Smooth muscle cell of the brain vasculature (primary cell): ENCODE data around the gene ERC2.

Source experiments
- DNase-seq: peaks from one replicate; pipeline ENCODE4 v3.0.0-alpha.2; 2012; ENCODE audit warnings: low read depth, low spot score

ERC2 gene

DNA sequence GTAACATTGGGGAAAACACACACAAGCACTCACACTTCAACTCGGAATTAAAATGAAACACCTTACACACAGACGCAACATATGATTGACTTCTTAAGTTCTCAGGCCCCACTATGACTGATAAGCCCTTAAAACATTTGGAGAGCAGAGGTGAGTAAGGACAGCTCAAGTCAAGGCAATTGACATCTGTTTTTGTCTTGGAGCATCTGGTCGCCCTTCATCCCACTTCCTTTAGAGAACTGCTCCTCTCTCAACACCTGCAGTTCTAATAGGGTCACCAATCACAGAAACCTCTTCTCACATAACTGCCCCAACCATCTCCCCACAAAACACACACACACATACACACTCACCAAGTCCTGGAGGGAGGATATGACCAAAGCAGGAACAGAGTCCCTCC is 43.4 kb downstream of the ERC2 start:
- DNase-seq: no peak

GRCh38 chr3:56424336-56424735 is 43.9 kb downstream of the ERC2 start:
- no peak for DNase-seq

DNA sequence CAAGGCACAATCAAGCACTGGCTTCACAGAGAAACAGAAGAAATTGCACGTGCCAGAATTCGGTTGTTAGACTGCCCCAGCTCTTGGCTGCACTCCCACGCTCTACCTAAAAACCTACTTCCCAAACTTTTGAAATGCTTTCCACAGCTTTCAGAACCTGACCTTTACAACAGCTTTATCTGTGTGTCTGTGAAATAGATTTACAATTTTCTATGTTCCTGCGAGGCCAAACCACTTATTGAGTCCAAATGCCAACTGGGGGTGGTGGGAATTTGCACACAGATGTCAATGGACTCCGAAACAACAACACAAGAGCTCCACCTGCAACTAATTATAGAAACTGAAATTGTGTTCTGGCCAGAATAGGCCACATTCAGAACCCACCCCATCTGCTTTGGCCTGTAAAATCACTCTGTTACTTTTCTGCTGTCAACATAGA is 44.6 kb downstream of the ERC2 start:
- no peak for DNase-seq

GRCh38 chr3:56422316-56422715 is 46.0 kb downstream of the ERC2 start:
- DNase-seq: no peak

DNA sequence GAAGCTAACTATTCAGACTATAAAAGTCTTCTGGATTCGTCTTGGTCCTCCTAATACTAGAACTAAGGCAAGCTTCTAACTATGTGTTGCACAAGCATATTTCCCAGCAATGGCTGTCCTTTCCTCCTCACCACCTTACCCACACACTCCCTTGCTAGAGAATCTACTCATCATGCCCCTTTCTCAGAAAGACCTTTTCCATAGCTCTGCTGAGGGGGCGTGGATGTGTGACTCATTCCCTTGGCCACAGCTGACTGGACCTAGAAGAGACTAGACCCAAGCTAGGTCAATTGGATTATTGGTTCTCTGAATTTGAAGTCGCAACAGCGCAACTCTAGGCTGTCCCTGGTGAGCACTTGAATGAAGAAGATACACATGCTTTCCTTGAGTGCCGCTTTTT is 47.1 kb downstream of the ERC2 start:
- no peak for DNase-seq

DNA sequence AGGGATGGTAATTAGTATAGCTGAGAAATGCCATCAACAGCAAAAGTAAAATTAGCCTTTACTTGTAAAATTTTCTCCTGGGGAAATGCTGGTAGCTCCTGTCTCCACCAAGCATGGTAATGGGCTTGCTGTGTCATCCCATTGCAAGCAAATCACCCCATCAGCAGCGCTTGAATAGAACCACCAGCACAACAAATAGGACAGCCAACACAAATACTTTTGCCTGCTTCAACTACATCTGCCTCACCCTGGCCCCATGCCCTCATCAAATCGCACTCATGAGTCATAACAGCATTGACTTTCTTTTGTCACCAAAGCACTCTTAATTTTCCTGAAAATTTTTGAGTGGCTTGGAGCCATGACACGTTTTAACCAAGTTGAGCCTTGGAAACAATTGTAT is 52.6 kb downstream of the ERC2 start:
- DNase-seq: no peak

DNA sequence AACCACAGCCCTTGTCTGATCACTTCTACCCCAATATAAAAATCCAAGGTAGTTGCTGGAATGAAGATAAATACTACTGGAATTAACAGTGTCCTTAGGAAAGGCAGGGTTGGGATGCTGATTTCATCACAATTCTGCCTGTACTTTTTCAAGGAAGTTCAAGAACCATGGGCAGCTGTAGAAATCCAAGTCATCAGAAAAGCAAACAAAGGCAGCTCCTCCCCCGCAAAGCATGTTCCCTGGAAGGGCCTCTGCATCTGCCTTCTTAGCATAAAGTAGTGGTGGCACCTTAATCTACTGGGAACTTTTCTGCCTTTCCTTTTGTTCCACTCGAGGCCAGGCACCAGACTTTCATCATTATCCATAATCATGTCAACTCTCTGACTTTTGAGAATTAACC is 54.4 kb downstream of the ERC2 start:
- DNase-seq: no peak

GRCh38 chr3:56411166-56411565 is 57.1 kb downstream of the ERC2 start:
- no peak for DNase-seq

DNA sequence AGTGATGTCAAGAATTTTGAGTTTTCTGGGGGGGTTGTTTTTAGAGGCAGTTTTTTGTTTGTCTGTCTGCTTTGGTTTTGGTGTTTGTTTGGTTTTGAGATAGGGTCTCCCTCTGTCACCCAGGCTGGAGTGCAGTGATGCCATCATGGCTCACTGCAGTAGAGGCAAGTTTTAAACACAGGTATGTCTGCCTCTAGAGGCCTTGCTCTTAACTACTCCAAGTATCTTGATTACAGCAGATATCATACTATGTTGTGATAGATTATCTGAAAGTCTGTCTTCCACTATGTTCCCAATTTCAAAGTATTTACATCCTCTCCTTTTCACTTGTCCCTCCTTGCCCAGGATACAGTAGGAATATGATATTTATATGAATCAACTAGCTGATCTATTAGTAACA is 57.7 kb downstream of the ERC2 start:
- DNase-seq: no peak

DNA sequence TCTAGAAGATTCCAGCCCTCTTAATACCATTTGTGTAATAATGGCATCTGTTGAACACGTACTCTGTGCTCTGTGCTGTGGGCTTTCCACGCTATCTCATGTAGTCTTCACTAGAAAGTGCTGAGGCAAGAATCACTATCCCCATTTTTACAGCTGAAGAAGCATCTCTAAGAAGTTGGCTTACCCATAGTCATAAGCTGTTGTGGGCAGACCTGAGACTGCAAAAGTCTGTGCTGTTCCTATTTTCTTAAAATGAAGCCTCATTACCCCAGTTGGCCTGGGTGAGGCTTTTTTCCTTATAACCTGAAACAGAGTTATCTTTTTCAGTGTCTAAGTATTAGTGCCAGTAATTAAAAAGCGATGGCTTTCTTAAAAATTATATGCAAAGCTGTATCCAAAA is 58.5 kb downstream of the ERC2 start:
- DNase-seq: no peak

GRCh38 chr3:56408761-56409196 is 59.5 kb downstream of the ERC2 start:
- no peak for DNase-seq

DNA sequence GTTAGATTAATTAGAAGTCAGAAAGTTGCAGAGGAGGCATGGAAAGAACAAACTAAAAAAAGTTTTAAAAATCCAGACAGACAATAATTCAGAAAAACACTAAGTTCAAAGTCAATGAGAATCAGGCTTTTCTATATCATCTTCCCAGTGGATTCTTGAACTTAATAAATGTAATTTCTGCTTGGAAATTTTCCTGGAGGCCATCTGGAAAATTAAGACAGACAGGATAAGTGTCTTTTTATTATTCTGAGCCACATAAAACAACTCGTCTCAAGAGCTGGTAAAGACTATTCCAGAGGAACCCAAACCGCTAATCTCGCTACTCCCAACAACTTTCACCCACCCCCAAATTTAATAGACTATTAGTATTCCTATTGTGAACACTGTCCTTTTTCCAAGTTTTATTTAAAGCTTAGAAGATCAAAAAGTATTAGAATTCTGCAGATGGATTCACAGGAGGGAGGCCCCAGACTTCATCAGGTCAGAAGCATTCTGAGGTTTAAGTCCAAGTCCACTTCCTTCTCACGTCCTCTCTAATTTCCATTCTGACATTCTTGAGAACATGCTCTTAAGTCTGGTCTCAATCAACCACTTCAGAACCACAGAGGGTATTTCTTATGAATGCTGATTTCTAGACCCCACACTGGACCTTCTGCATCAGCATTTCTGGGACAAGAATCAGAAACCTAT is 61.3 kb downstream of the ERC2 start:
- no peak for DNase-seq

DNA sequence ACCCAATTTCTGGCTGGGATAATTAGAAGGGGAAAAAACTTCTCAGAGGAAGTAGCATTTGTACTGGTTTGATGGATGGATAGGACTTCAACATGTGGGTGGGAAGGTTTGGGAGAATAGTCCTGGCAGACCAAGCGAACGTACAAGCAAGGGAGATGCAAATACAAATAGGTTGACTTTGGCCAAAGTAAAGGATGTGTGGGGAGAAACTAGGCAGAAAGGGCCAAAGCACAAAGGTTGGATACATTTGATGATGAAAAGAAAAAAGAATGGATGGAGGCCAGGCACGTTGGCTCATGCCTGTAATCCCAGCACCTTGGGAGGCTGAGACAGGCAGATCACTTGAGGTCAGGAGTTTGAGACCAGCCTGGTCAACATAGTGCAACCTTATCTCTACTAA is 63.4 kb downstream of the ERC2 start:
- DNase-seq: no peak

- DNase-seq: no peak
Observed at GRCh38 chr3:56398659-56399058, 69.6 kb downstream of the ERC2 start.

- DNase-seq: no peak
Observed at GRCh38 chr3:56397798-56398197, 70.5 kb downstream of the ERC2 start.

- DNase-seq: no peak
Observed at GRCh38 chr3:56389183-56389830, 79.0 kb downstream of the ERC2 start.

- DNase-seq: no peak
Observed at GRCh38 chr3:56383092-56383491, 85.2 kb downstream of the ERC2 start.

DNA sequence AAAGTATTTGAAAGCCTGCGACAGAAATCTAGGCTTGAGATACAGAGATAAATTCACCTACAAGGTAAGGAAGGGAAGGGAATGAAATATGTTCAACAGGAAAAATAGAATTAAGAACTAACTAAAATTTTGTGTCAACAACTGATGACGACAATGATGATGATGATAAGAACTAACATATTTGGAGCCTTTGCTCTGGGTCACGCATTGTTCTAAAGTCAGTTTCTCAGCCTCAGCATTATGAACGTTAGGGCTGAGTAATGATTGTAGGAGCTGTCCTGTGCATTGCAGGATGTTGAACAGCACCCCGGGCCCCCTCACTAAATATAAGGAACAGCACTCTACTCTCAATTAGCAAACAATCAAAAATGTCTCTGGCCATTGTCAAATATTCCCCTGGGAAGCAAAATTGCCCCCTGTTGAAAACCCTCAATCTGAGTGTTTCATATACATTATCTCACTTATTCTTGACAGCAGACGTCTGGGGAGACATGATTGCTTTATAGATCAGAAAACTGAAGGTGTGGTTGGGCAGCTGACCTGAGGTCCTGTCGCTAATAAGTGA is 88.5 kb downstream of the ERC2 start:
- DNase-seq: no peak

DNA sequence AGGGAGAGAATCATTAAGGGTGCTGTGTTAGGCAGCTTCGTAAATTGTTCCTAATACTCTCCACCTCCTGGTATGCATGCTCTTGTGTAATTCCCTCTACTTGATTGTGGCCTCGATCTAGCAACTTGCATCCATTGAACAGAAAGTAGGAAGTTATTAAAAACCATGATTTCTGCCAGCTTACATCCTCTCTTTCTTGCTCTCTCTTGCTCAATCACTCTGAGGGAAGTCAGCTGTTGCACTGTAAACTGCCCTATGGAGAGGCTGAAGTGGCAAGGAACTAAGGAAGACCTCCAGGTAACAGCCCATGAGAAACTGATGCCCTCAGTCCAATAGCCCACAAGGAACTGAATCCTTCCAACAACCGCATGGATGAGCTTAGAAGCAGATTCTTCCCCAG is 92.6 kb downstream of the ERC2 start:
- DNase-seq: no peak

GRCh38 chr3:56373386-56373785 is 94.9 kb downstream of the ERC2 start:
- no peak for DNase-seq

- no peak for DNase-seq
Observed at GRCh38 chr3:56370991-56371775, 97.1 kb downstream of the ERC2 start.

- DNase-seq: no peak
Observed at GRCh38 chr3:56369914-56370313, 98.4 kb downstream of the ERC2 start.
